Astrocyte (in vitro differentiated cells and primary cell): Measurements from ENCODE around the gene TP73. TPM values are rescaled to one million over a fixed set of nuclear protein-coding genes. Genes with fewer than 3 reads are reported as not detected.

Experiments
- DNase-seq: peaks from one replicate; pipeline ENCODE4 v3.0.0-alpha.2; 2010; ENCODE audit warnings: low read depth
- FAIRE-seq: peaks from 2 replicates; lab custom pipeline; 2011; peaks lifted over from hg19 to GRCh38; lab: Jason Lieb, UNC
- H2AFZ ChIP-seq: 2 replicates; pipeline ENCODE4 v1.6.0; 2012; ENCODE audit warnings: low read depth, low read length, inconsistent platforms
- H3K27ac ChIP-seq: 2 replicates; pipeline ENCODE4 v1.5.1; 2011; ENCODE audit warnings: low read depth, low read length, inconsistent platforms
- H3K27me3 ChIP-seq: 2 replicates; pipeline ENCODE4 v1.6.0; 2011; ENCODE audit warnings: low read length, inconsistent platforms; ENCODE audit not compliant: insufficient read depth
- H3K36me3 ChIP-seq: 2 replicates; pipeline ENCODE4 v1.5.1; 2011; ENCODE audit warnings: low read length, inconsistent platforms; ENCODE audit not compliant: insufficient read depth
- H3K4me1 ChIP-seq: 2 replicates; pipeline ENCODE4 v1.5.1; 2011; ENCODE audit warnings: low read length, inconsistent platforms; ENCODE audit not compliant: insufficient read depth
- H3K4me2 ChIP-seq: 2 replicates; pipeline ENCODE4 v1.6.0; 2012; ENCODE audit warnings: low read length, inconsistent platforms
- H3K4me3 ChIP-seq: 2 replicates; pipeline ENCODE4 v1.5.1; 2011; ENCODE audit warnings: low read depth, mild to moderate bottlenecking, low read length, inconsistent platforms; ENCODE audit not compliant: insufficient read depth
- H3K79me2 ChIP-seq: 2 replicates; pipeline ENCODE4 v1.6.0; 2012; ENCODE audit warnings: mild to moderate bottlenecking, low read length, inconsistent platforms; ENCODE audit not compliant: insufficient read depth
- H3K9ac ChIP-seq: 2 replicates; pipeline ENCODE4 v1.6.0; 2012; ENCODE audit warnings: mild to moderate bottlenecking, low read length, inconsistent platforms
- H3K9me3 ChIP-seq: 2 replicates; pipeline ENCODE4 v1.5.1; 2012; ENCODE audit warnings: low read depth, mild to moderate bottlenecking, low read length, inconsistent platforms; ENCODE audit not compliant: insufficient read depth
- H4K20me1 ChIP-seq: 2 replicates; pipeline ENCODE4 v1.6.0; 2012; ENCODE audit warnings: low read length, inconsistent platforms; ENCODE audit not compliant: insufficient read depth
- H3K27ac Mint-ChIP-seq: one replicate; pipeline ENCODE4 v1.8.0; 2021; ENCODE audit warnings: mild to moderate bottlenecking, mixed read lengths; ENCODE audit not compliant: unreplicated experiment
- H3K27me3 Mint-ChIP-seq: one replicate; pipeline ENCODE4 v1.8.0; 2021; ENCODE audit warnings: low read depth, mixed read lengths; ENCODE audit not compliant: unreplicated experiment
- H3K36me3 Mint-ChIP-seq: one replicate; pipeline ENCODE4 v1.8.0; 2021; ENCODE audit warnings: low read depth, mixed read lengths; ENCODE audit not compliant: unreplicated experiment
- H3K4me1 Mint-ChIP-seq: one replicate; pipeline ENCODE4 v1.8.0; 2021; ENCODE audit warnings: low read depth, mixed read lengths; ENCODE audit not compliant: unreplicated experiment
- H3K4me3 Mint-ChIP-seq: one replicate; pipeline ENCODE4 v1.8.0; 2021; ENCODE audit warnings: mild to moderate bottlenecking, moderate library complexity, mixed read lengths; ENCODE audit not compliant: unreplicated experiment
- H3K9me3 Mint-ChIP-seq: one replicate; pipeline ENCODE4 v1.8.0; 2021; ENCODE audit warnings: mild to moderate bottlenecking, mixed read lengths; ENCODE audit not compliant: unreplicated experiment
- EZH2 ChIP-seq: IDR thresholded peaks from 2 replicates; pipeline ENCODE4 v1.6.1; 2012; ENCODE audit warnings: mild to moderate bottlenecking, low read length, inconsistent platforms; ENCODE audit not compliant: insufficient read depth
- total RNA-seq: library from RNA; stranded (reverse); gene quantifications from 2 replicates; pipeline ENCODE4 v1.2.1, GENCODE V29; 2021
- TF ChIP-seq, protein P1 (sequence below): IDR thresholded peaks from 2 replicates; pipeline ENCODE4 v1.5.1; 2011; ENCODE audit warnings: low read depth, mild to moderate bottlenecking, inconsistent platforms, low read length, moderate library complexity; ENCODE audit not compliant: insufficient read depth

TP73 gene
- total RNA-seq, 1 donor from 2014 or later = 0.18 TPM

DNA sequence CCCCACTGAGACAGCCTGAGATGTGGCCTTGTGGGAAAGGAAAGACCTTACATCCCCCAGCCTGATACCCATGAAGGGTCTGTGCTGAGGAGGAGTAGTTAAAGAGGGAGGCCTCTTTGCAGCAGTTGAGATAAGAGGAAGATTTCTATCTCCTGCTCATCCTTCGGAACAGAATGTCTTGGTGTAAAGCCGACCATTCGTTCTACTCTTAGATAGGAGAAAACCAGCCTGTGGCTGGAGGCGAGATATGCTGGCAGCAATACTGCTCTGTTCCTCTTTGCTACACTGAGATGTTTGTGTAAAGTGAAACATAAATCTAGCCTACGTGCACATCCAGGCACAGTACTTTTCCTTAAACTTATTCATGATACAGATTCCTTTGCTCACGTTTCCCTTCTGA is 98.4 kb downstream of the TP73 start:
- Mint-ChIP-seq H3K27ac (peak overlapping the region; percentile 5), H3K27me3 (peaks cover 12% of the 10 kb centered on the region), H3K4me1 (no peaks in the 10 kb centered on the region), H3K36me3 (peaks cover 2% of the 10 kb centered on the region), H3K4me3 (no peak overlapping the region), H3K9me3 (no peaks in the 10 kb centered on the region)
- Histone ChIP-seq H3K27ac (no peak overlapping the region), H3K79me2 (no peaks in the 10 kb centered on the region), H2AFZ (no peak overlapping the region), H3K9me3 (no peaks in the 10 kb centered on the region), H3K4me3 (no peak overlapping the region), H3K4me2 (no peak overlapping the region), H4K20me1 (peaks cover 6% of the 10 kb centered on the region), H3K4me1 (peaks cover 3% of the 10 kb centered on the region), H3K27me3 (peaks cover 11% of the 10 kb centered on the region), H3K9ac (no peak overlapping the region), H3K36me3 (no peaks in the 10 kb centered on the region)
- no peak for TF ChIP-seq EZH2
- TF ChIP-seq, protein P1, sequence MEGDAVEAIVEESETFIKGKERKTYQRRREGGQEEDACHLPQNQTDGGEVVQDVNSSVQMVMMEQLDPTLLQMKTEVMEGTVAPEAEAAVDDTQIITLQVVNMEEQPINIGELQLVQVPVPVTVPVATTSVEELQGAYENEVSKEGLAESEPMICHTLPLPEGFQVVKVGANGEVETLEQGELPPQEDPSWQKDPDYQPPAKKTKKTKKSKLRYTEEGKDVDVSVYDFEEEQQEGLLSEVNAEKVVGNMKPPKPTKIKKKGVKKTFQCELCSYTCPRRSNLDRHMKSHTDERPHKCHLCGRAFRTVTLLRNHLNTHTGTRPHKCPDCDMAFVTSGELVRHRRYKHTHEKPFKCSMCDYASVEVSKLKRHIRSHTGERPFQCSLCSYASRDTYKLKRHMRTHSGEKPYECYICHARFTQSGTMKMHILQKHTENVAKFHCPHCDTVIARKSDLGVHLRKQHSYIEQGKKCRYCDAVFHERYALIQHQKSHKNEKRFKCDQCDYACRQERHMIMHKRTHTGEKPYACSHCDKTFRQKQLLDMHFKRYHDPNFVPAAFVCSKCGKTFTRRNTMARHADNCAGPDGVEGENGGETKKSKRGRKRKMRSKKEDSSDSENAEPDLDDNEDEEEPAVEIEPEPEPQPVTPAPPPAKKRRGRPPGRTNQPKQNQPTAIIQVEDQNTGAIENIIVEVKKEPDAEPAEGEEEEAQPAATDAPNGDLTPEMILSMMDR = no peak
- DNase-seq (no peak), FAIRE-seq (no peak)

DNA sequence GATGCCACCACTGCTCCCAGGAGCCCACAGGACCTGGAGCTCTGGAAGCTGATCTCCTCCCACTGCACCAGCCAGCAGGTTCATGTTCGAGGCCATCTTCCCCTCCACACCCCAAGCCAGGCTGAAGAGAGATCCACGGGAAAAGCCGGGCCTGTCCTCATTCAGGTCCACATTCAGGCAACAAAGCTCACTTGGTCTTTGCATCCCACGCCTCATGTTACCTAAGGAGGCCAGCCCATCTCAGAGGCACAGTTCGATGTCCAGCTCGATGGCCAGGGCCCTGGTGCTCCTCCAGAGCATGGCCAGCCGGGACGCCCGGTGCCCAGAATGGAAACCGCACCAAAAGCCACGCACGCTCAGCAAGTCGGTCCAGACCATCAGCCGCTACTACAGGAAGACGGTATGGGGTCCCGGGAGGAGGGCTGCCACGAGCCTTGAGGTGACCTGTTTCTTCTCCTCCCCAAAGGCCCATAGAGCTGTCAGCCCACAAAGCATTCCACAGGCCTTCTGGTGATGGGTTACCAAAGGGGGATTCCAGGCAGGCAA is 100.2 kb downstream of the TP73 start, which contains the start of gene CCDC27:
CCDC27 (plus strand) TSS at position 51 of the 546 bp plus-strand sequence; CDS start at position 83, 32 bp downstream.
- H3K27ac ChIP-seq = no peak within 1 kb of the TSS
- H3K4me1 ChIP-seq = no peaks in the 10 kb centered on the region
- Mint-ChIP-seq H3K27ac (no peak within 1 kb of the TSS), H3K36me3 (no peaks in the 10 kb centered on the region), H3K27me3 (peaks cover 21% of the 10 kb centered on the region), H3K4me3 (no peak within 1 kb of the TSS), H3K4me1 (no peaks in the 10 kb centered on the region), H3K9me3 (no peaks in the 10 kb centered on the region)
- DNase-seq = no peak
- no peak for TF ChIP-seq EZH2
- TF ChIP-seq, protein P1 = no peak
- no peak within 1 kb of the TSS for H3K4me2 ChIP-seq
- no peak within 1 kb of the TSS for H3K9ac ChIP-seq
- no peaks in the 10 kb centered on the region for H3K9me3 ChIP-seq
- no peak for FAIRE-seq
- no peaks in the 10 kb centered on the region for H4K20me1 ChIP-seq
- H3K4me3 ChIP-seq = no peak within 1 kb of the TSS
- no peaks in the 10 kb centered on the region for H3K79me2 ChIP-seq
- H3K27me3 ChIP-seq = peaks cover 11% of the 10 kb centered on the region
- H3K36me3 ChIP-seq = no peaks in the 10 kb centered on the region
- no peak within 1 kb of the TSS for H2AFZ ChIP-seq

DNA sequence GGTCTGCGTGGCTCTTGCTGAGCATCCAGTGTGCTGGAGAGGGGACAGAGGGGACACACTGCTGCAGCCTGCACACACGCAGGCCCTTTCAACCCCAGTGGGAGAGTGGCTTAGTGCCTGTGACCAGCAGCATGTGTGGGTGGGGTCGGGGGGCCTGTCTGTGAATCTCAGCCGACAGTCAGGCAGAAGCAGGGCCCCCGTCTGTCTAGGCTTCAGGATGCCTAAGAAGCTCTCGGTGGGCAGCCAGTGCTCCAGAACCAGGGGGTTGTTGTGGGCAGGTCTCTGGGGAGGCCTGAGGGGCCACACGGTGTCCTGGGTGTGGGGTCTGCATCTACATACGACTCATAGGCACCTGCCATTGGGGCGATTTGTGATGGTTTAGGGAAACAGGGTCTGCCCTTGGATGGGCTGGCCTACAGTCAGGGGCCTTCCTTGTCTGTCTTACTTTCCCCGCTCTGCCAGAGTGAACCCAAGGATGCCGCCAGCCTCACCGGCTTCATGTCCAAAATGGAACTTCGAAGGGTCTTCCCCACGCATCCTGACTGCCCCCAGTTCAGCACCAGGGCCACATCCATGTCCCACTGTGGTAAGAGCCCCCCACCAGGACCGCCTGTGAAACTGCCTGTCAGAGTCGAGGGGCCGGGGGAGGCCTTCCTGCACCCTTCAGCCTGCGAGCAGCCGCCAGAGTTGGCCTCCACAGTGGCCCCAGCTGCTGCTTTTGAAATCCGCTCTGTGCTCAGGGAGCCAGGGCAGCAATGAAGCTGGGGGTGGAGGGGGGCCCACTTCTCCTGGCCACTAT is 101.5 kb downstream of the TP73 start:
- DNase-seq = no peak
- Histone ChIP-seq H3K36me3 (no peaks in the 10 kb centered on the region), H3K27ac (no peak overlapping the region), H3K9me3 (no peaks in the 10 kb centered on the region), H3K79me2 (no peaks in the 10 kb centered on the region), H3K4me3 (no peak overlapping the region), H2AFZ (no peak overlapping the region), H3K4me2 (no peak overlapping the region), H3K9ac (no peak overlapping the region), H3K27me3 (peaks cover 11% of the 10 kb centered on the region), H4K20me1 (no peaks in the 10 kb centered on the region), H3K4me1 (no peaks in the 10 kb centered on the region)
- Mint-ChIP-seq H3K27me3 (peaks cover 21% of the 10 kb centered on the region), H3K27ac (no peak overlapping the region), H3K36me3 (no peaks in the 10 kb centered on the region), H3K4me3 (no peak overlapping the region), H3K4me1 (no peaks in the 10 kb centered on the region), H3K9me3 (no peaks in the 10 kb centered on the region)
- TF ChIP-seq EZH2 = no peak
- TF ChIP-seq, protein P1 = no peak
- FAIRE-seq = no peak
